Activated T-cell treated with anti-CD3 and anti-CD28 coated beads for 48 hours (primary cell): ENCODE data around the gene SPAG16.

ENCODE experiments used
- DNase-seq: peaks from one replicate; pipeline ENCODE4 v3.0.0-alpha.2; 2020; ENCODE audit warnings: low read depth

SPAG16 gene

DNA sequence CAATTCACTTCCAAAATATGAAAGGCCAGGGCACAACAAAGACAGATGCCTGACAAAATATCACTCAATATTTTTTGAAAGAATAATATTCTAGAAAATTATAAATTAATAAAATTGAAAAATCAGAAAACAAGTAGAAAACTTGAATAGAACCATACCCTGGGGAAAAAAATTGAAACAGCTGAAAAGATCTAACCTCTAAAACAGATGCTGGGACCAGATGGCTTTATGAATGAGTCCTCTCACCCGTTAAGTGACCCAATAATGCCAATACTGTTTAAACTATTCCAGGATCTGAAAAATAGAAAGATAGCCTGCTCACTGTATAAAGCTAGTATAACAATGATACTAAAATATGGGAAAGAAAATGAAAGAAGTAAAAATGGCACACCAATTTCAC, 804.3 kb downstream of the SPAG16 start:
- no peak for DNase-seq

DNA sequence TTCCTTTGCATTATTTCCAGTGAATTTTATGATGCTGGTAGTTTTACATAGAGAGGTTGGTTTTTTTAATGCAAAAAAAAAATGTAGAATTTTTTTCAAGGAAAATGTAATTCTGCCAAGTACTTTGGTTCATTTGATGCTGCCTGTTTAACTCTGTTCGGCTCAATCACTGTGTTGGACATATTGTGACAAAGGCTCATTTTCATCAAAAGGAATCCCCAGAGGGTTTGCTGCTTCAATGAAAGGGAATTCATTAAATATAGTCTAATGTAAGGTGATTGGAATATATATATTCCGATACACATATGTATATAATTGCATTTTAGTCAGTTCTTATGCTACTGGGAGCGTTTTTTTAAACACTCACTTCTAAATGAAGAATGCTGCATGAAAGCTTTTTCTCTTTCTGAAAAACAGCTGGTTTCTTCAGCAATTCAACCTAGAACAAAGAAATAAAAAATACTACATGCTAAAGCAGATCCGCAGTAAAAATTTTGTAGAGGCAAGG, 812.0 kb downstream of the SPAG16 start:
- no peak for DNase-seq

DNA sequence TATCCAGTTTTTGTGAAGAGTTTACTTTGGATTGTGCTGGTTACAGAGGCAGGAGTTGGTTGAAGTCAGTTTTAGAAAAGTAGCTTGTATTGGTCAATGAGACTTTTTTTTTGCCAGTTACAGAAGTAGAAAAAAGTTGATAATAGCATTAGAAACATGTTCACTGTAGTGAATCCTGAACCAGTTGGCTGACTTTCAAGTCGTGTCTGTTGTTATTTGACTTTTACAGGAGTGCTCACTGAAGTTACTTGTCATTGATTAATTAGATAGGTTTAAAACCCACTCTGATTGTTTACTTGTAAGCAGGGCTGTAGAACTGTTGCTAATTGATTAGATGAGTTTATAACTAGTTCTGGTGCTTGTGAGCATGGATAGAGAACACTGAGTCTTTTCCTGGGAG, 814.5 kb downstream of the SPAG16 start:
- no peak for DNase-seq

DNA sequence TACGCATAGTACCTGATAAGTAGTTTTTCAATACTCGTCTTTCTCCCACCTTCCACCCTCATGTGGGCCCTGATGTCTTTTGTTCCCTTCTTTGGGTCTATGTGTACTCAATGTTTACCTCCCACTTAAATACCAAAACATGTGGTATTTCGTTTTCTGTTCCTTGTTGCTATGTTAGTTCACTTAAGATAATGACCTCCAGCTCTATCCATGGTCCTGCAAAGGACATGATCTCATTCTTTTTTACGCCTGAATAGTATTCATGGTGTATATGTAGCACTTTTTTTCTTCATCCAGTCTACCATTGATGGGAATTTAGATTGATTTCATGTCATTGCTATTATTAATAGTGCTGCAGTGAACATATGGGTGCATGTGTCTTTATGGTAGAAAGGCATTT, 816.2 kb downstream of the SPAG16 start:
- DNase-seq = no peak

DNA sequence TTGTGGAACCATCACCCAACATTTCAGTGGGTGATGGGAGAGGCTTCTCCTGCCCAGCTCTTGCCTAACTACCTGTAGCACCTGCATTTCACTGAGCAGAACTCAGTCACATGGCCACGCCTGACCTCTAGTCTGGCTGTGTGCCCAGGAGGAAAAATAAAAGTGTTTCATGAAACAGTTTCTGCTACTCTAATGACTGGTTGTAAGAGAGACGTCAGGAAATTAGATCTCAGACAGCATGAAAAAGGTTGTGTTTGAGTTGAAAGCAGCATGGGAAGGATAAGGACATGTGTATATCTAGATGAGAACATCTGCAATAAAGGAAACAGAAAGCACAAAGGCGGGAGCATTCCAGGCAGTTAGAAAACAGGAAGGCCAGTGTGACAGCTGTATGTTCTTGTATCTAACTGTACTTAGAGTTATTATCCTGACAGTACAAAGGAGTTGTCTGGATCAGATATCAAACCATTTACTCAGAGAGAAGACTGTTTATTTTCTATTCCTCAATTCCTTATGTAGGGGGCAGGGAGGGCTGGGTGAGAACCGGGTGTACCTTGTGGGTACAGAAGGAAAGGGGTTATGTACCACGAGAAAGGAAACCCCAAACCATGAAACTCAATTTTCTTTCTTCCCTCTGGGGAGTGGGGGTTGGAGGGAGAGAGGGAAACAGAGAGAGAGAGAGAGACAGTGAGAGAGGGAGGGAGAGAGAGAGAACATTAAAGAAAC, 819.2 kb downstream of the SPAG16 start:
- no peak for DNase-seq

DNA sequence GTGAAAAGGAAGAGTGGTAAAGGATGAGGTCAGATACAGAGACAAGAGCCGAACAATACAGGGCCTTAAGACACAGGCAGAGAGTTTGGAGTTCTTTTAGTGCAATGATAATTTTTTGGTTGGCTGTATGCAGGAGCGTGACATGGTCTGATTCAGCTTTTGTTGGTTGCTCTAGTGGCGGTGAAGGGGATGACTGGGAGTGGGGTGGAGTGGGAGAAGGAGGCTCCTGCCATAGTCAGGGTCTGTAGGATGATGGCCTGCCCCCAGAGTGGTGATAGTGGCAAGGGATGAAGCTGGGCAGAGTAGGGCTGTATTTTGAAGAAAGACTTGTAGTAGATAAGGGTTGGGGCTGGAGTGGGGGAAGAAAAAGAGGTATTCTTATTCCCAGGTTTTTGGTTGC, 820.0 kb downstream of the SPAG16 start:
- no peak for DNase-seq

GRCh38 chr2:214104967-214105366, 820.7 kb downstream of the SPAG16 start:
- DNase-seq = no peak

GRCh38 chr2:214107726-214108125, 823.5 kb downstream of the SPAG16 start:
- no peak for DNase-seq

- DNase-seq = no peak
These were observed 824.3 kb downstream of the SPAG16 start for GRCh38 chr2:214108598-214108997.

GRCh38 chr2:214117054-214117453, 832.8 kb downstream of the SPAG16 start:
- no peak for DNase-seq

DNA sequence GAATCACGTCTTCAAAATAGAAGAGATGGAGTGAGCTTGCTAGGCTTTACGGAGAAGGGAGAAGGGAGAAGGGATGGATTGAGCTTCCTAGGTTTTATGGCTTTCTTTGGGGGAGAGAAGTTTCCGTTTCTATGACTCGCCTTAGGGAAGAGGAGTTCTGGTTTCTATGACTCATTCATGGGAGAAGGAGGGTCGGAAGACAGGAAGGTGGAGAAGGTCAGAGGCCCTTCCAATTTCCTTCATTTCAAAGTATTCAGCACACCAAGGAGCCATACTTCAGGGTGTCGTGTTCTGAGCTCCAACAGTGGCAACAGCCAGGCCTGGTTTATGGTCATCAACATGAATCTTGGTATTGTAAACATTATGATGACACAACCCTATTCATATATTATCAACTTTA, 841.9 kb downstream of the SPAG16 start:
- DNase-seq = no peak

DNA sequence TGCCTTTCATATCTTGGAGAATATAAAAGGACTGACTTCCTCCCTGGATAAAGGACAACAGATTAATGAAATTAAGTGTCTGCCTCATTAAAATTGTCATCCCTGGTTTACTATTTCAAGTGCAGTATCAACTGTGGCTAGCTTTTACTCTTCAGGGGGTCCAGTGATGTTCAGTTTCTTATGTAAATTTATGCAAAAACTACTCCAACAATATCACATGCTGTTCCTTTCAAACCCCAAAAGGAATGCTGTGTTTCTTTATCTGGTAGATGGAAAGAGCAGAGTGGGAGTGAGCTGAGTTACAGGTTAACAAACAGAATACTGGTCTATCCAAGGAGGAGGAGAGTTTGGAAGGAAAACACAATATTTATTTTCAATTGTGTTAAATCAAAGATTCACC, 842.9 kb downstream of the SPAG16 start:
- no peak for DNase-seq

GRCh38 chr2:214127571-214127970, 843.3 kb downstream of the SPAG16 start:
- DNase-seq = no peak

DNA sequence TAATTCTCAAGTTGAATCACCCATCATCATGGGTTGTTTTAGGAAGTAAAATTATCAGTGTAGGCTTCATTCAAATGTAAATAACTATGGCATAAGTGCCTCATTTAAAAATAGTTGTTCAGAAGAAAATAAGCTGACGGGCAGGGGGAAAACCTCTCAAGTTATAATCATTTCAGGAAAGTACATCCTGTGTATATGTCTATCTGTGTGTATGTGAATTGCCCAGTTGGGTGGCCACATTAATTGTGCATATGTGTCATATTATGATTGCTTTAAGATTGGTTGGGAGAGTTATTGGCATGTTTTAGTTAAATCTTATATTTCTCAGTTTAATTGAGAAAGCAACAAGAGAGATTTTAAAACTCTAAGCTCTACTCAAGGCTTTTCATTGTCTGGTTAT, 843.8 kb downstream of the SPAG16 start:
- DNase-seq = no peak

GRCh38 chr2:214130114-214130513, 845.9 kb downstream of the SPAG16 start:
- no peak for DNase-seq

DNA sequence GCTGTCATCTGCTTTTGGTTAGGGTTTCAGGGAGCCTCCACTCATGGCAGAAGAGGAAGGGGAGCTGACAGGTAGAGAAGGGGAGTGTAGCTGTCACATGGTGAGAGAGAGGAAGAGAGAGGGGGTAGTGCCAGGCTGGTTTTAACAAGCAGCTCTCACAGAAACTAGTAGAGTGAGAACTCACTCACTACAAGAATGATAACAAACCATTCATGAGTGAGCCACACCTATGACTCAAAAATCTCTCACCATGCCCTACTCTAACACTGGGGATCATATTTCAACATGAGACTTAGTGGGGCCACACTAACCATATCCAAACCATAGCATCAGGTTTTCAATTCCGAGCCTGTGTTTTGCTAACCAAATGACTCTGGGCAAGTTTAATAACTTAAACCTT, 851.7 kb downstream of the SPAG16 start:
- DNase-seq = no peak

GRCh38 chr2:214138779-214139178, 854.5 kb downstream of the SPAG16 start:
- DNase-seq = no peak

- DNase-seq = no peak
These were observed 855.5 kb downstream of the SPAG16 start for GRCh38 chr2:214139630-214140284.

DNA sequence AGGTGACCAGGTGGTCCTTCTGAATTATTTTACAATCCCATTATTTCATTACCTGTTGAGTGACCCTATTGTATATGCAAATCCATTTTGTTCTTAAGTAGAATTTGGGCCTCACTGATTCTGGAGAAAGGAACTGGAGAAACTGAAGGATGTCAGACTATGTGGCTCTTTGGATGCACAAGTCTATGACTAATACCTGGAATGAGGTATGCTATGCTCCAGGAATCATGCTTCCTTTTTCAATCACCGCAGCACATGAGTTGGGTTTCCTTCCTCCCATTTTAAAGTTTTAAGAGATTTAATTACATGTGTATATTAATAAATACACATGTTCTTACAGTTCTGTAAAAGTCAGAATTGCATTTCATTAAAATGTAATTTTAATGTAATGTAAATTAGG, 872.7 kb downstream of the SPAG16 start:
- DNase-seq = no peak

- DNase-seq = no peak
These were observed 874.6 kb downstream of the SPAG16 start for GRCh38 chr2:214158851-214159250.

DNA sequence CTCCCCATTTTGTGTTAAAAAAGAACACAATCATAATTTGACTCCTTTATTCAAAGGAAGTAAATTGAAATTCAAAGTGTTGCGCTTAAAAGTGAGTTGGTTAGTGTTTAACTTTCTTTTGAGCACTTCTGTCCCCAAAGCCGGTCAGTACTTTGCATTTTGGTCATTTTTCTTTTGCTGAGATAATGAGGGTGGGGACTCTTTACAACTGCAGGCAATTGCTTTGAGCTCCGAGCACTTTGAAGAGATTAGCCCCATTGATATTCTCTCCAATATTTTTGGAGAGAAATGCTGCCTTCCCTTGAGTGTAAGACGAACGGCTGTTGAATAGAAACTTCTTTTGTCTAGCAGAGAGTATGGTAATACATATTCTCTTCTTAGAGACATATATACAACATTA, 885.0 kb downstream of the SPAG16 start:
- no peak for DNase-seq

DNA sequence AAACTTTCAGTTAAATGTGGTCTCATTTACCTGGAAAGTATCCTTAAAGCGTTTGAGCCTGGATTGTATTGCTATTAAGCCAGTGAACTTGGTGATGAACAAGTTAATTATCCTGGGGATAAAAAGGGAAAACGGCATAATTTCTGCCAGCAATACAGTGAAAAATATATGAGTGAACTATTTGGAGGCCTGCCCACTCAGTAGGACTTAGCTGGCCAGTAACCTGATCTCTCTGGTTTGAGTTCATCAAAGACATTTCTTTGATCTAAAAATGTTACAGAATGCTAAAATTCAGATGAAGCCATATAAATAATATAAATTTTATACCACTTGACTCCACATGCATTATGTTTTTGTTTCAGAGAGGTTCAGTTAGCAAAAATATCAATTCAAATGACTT, 885.5 kb downstream of the SPAG16 start:
- no peak for DNase-seq

GRCh38 chr2:214174563-214174962, 890.3 kb downstream of the SPAG16 start:
- DNase-seq = no peak

- no peak for DNase-seq
These were observed 895.8 kb downstream of the SPAG16 start for GRCh38 chr2:214180071-214180470.
